Liver (tissue), 3 donors: ENCODE data around the gene SORCS2.

Experiments
- CTCF ChIP-seq: fragments of 150-350 bp; IDR thresholded peaks from 2 replicates; pipeline ENCODE4 v1.5.1; 2017; ENCODE audit warnings: improper control_type of control experiment, low read depth, low read length; ENCODE audit not compliant: missing input control
- GABPA ChIP-seq, 2 donors: IDR thresholded peaks in 1 of 2; conservative IDR thresholded peaks in 1 of 2; 2 replicates each; pipeline ENCODE4 v1.6.1; 2016; ENCODE audit warnings: antibody characterized with exemption in 2 of 2, mild to moderate bottlenecking in 1 of 2, moderate library complexity in 1 of 2
- SP1 ChIP-seq: IDR thresholded peaks from 2 replicates; pipeline ENCODE4 v1.6.1; 2018; ENCODE audit warnings: antibody characterized with exemption, mild to moderate bottlenecking
- donor health status: healthy.
- donor health status: healthy.

DNA sequence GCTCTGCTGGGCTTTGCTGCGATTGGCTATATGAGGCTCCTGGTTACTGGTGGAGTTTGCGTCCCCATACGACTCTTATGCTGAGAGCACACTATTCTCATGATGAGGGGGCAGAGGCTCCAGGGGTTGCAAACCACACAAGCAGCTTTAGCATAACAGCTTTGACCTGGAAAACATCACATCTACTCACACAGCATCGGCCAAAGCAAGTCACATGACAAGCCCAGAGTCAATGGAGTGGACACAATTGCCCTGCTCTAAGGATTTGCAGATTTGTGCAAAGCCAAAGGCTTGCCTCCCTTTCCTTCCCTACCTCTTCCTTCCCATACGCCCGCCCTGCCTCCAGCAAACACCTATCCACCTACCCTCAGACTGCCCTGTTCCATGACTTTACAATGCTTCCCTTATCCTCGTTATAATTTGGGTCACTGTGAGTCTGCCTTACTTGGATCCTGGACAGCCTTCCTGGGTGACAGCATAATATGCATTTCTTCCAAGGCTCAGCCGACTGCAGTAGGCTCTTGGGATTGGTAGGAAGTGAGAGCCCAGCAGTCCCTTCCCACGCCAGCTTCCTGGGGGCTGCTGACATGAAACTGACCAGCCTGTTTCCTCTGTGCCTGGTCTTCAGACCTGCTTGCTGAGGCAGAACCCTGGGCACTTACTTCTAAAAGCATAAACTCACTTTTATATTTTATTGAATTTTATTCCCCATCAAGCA lies 450.6 kb downstream of the SORCS2 start:
- TF ChIP-seq CTCF (no peak), SP1 (no peak), GABPA (IDR thresholded peaks at IDR 0.05 in 1 of 2, conservative IDR thresholded peaks at IDR 0.05 in 1 of 2) (no peak)
